Measurements from ENCODE around the gene TMEM17. TPM values are rescaled to one million over a fixed set of nuclear protein-coding genes. Genes with fewer than 3 reads are reported as not detected.
"Not testable (repeated sequence)": the region's sequence is repeated elsewhere in the genome, so short reads cannot be mapped to it uniquely, and the experiment has no call there.

The TMEM17 gene
- total and polyA plus RNA-seq, 8 donors = 1.8 to 5.0 (median 3.8) TPM

DNA sequence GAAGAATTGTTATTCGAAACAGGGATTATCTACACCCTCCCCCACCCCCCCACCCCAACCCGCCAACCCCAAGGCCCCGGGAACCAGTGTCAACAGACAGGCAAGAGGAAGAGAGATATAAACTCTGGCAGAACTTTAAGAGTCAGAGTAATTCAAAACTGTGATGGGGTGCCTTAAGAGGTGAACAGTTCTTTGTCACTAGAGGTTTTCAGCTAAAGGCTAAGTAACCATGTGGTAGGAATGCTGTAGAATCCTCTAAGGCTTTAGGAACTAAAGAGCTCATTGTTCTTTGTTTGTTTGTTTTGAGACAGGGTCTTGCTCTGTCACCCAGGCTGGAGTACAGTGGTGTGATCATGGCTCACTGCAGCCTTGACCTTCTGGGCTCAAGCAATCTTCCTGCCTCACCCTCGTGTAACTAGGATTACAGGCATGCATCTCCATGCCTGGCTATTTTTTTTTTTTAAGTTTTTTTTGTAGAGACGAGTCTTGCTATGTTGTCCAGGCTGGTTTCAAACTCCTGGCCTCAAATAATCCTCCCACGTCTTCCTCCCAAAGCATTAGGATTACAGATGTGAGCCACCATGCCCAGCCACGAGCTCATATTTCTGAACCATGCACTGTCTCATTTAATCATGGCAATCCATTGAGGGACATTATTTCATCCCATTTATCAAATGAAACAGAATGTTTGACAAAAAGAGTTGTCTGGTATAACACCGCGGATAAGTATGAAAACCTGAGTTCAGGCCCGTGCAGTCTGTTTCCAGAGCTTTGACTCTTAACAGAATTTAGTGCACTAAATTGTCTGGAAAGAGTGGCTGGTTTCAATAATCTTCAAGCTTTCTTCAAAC is 20.8 kb upstream of the TMEM17 start:
- Histone ChIP-seq H3K27ac (no peak overlapping the region), H3K36me3 (no peaks in the 10 kb centered on the region), H3K9me3 (no peaks in the 10 kb centered on the region), H3K4me3 (no peak overlapping the region), H3K27me3 (no peaks in the 10 kb centered on the region), H3K4me1 (no peaks in the 10 kb centered on the region)
- DNase-seq (no peak), ATAC-seq (no peak)
- intact Hi-C loops (cut with DNase I) = no loop called here
- TF ChIP-seq, protein P1, sequence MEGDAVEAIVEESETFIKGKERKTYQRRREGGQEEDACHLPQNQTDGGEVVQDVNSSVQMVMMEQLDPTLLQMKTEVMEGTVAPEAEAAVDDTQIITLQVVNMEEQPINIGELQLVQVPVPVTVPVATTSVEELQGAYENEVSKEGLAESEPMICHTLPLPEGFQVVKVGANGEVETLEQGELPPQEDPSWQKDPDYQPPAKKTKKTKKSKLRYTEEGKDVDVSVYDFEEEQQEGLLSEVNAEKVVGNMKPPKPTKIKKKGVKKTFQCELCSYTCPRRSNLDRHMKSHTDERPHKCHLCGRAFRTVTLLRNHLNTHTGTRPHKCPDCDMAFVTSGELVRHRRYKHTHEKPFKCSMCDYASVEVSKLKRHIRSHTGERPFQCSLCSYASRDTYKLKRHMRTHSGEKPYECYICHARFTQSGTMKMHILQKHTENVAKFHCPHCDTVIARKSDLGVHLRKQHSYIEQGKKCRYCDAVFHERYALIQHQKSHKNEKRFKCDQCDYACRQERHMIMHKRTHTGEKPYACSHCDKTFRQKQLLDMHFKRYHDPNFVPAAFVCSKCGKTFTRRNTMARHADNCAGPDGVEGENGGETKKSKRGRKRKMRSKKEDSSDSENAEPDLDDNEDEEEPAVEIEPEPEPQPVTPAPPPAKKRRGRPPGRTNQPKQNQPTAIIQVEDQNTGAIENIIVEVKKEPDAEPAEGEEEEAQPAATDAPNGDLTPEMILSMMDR (IDR thresholded peaks at IDR 0.05) = no peak

DNA sequence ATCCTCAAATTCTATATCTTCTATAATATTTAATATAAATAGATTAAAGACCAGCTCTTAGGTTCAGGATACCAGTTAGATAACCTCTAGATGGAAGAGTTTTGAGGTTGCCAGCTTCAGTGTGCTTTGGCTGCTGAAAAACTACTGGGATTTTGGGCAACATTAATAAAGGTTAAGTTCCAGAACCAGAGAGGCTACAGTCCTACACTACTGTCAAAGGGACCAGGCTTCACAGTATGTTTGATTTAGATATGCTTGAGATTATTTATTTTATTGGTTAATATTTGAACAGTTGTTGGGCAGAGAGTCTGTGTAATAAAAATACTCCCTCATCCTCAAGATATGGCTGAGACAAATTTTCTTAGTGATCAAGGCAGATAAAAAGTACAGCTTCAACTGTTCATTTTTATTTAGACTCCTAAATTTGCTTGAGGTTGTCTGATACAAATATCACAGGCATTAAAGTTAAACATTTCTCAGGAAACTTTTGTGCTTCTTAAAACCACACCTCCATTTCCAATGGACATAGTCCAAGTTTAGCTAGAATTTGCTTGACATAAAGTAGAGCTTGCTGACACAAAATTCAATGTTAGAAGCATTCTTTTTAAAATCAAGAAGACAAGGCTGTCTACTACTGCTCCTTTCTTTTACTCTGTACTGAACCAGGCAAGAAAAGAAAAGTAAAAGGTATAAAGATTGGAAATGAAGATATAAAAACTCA is 19.7 kb upstream of the TMEM17 start:
- H3K4me1 ChIP-seq = no peaks in the 10 kb centered on the region
- H3K27ac ChIP-seq = no peak overlapping the region
- no peak for DNase-seq
- intact Hi-C loops (cut with DNase I) = no loop called here
- no peaks in the 10 kb centered on the region for H3K9me3 ChIP-seq
- H3K27me3 ChIP-seq = no peaks in the 10 kb centered on the region
- ATAC-seq = no peak
- H3K36me3 ChIP-seq = no peaks in the 10 kb centered on the region
- no peak overlapping the region for H3K4me3 ChIP-seq
- TF ChIP-seq, protein P1 (IDR thresholded peaks at IDR 0.05) = no peak

DNA sequence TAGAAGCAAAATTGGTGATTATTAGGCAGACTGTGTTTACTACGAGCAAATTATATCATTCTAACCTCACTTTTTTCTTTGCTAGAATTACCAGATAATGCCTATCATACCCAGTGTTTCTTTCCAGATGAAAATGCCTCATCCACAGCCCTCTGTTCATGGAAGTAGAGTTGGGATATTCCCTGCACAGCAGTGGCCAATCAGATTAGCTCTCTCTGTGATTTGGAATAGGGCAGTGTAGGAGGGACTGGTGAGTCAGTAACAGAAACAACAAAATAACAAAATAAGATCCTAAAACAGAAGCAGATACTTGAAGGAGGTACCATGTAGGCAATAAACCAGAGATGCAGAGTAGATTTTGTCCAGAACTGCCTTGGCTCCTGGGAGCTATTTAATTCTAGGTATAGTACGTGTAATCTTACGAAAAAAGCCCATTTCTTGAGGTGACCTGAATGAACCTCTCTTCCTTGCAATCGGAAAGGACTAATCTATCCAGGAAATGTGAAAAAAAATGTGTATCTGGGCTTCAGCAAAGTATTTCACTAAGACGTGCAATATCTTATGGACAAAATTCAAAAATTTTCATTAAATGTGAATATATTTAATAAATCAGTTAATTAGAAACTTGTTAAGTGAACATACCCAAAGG is 18.4 kb upstream of the TMEM17 start:
- DNase-seq = no peak
- Histone ChIP-seq H3K9me3 (no peaks in the 10 kb centered on the region), H3K27me3 (no peaks in the 10 kb centered on the region), H3K4me3 (no peak overlapping the region), H3K27ac (no peak overlapping the region), H3K36me3 (no peaks in the 10 kb centered on the region), H3K4me1 (no peaks in the 10 kb centered on the region)
- no peak for ATAC-seq
- TF ChIP-seq, protein P1 (IDR thresholded peaks at IDR 0.05) = no peak
- intact Hi-C loops (cut with DNase I) = no loop called here

DNA sequence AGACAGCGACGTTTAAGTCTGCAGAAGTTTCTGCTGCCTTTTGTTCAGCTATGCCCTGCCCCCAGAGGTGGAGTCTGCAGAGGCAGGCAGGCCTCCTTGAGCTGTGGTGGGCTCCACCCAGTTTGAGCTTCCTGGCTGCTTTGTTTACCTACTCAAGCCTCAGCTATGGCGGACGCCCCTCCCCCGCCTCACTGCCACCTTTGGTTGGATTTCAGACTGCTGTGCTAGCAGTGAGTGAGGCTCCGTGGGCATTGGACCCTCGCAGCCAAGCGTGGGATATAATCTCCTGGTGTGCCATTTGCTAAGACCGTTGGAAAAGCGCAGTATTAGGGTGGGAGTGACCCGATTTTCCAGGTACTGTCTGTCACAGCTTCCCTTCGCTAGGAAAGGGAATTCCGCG is 15.1 kb upstream of the TMEM17 start:
- ATAC-seq; H3K27ac ChIP-seq; DNase-seq; H3K4me1 ChIP-seq; intact Hi-C loops (cut with DNase I); H3K4me3 ChIP-seq; H3K36me3 ChIP-seq; H3K27me3 ChIP-seq; H3K9me3 ChIP-seq: not testable (repeated sequence)

DNA sequence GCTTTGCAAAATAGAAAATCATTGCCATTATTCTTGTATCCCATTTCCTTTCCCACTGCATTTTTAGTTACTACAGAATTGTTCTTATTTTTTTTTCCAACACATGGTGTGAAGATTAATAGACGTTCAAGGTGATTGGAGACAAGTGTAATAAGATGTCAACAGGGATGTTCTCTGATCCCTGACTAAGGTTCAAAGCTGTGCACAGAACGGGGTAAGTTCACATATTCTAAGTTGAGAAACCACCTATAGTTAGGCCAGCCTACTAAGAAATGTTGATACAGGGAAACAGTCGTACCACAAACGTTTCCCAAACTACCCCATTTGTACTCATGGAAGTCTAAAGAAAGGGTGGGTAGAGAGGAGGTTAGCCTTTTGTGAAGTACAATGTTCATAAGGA is 6.4 kb upstream of the TMEM17 start:
- Histone ChIP-seq H3K9me3 (peaks cover 0 to 2% of the 10 kb centered on the region in 2 donors), H3K27me3 (no peaks in the 10 kb centered on the region), H3K36me3 (no peaks in the 10 kb centered on the region), H3K4me3 (no peak overlapping the region), H3K27ac (no peak overlapping the region), H3K4me1 (no peaks in the 10 kb centered on the region)
- no peak for DNase-seq
- TF ChIP-seq, protein P1 (IDR thresholded peaks at IDR 0.05) = no peak
- intact Hi-C loops (cut with DNase I) = no loop called here
- ATAC-seq = no peak
